Measurements from ENCODE around the gene CYRIA. TPM values are rescaled to one million over a fixed set of nuclear protein-coding genes. Genes with fewer than 3 reads are reported as not detected.

CYRIA gene
- total RNA-seq, 1 donor from 2014 or later: 2.1 TPM

DNA sequence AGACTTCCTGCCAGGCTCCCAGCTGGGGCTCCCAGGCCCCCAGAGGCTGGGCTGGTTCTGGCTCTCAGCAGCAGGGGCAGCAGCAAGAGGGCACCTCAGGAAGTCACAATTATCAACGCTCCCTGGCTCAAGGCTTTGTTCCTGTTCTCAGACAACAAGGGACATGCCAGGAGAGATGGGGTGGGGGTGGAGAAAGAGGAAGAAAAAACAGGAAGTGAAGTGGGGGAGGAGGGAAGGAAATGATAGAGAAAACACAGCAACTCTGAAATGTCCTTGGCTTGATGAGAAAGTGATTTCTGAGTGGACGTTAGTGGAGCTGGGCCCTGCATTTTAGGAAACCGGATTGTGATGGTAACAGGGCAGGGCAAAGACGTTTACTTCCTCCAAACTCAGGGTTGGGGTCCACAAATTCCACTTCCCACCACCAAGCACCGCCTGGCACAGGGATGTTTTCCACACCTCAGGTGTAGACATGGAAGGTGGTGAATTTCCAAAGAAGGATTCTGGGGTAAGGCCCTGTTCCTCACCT, 40.4 kb downstream of the CYRIA start:
- Mint-ChIP-seq H3K36me3 (ENCODE audit: low read depth) (no peaks in the 10 kb centered on the region), H3K27me3 (ENCODE audit: low read depth) (no peaks in the 10 kb centered on the region), H3K9me3 (ENCODE audit: low read depth) (no peaks in the 10 kb centered on the region), H3K4me3 (ENCODE audit: unreplicated experiment) (no peak overlapping the region), H3K4me1 (ENCODE audit: low read depth) (peaks cover 27% of the 10 kb centered on the region), H3K27ac (ENCODE audit: unreplicated experiment) (no peak overlapping the region)
- TF ChIP-seq, protein P1, sequence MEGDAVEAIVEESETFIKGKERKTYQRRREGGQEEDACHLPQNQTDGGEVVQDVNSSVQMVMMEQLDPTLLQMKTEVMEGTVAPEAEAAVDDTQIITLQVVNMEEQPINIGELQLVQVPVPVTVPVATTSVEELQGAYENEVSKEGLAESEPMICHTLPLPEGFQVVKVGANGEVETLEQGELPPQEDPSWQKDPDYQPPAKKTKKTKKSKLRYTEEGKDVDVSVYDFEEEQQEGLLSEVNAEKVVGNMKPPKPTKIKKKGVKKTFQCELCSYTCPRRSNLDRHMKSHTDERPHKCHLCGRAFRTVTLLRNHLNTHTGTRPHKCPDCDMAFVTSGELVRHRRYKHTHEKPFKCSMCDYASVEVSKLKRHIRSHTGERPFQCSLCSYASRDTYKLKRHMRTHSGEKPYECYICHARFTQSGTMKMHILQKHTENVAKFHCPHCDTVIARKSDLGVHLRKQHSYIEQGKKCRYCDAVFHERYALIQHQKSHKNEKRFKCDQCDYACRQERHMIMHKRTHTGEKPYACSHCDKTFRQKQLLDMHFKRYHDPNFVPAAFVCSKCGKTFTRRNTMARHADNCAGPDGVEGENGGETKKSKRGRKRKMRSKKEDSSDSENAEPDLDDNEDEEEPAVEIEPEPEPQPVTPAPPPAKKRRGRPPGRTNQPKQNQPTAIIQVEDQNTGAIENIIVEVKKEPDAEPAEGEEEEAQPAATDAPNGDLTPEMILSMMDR (IDR thresholded peaks at IDR 0.05): no peak
- no peak for DNase-seq (ENCODE audit: low spot score)

DNA sequence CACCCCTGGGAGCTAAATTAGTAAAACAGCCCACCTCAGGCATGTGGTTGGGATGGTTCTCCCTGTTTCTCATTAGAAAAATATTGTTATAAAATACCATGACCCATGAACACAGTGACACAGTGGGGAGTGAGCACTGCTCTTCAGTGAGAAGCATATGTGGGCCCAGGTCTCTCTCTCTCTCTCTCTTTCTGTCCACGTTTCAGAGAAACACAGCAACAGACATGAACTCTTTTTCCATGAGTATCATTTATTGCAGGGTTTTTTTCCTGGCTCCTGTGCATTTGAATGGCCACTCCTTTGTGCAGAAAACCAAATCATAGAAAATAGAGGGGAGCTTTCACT, 41.2 kb downstream of the CYRIA start:
- H3K4me1 Mint-ChIP-seq (ENCODE audit: low read depth): peaks cover 27% of the 10 kb centered on the region
- TF ChIP-seq, protein P1 (IDR thresholded peaks at IDR 0.05): no peak
- DNase-seq (ENCODE audit: low spot score): no peak
- H3K4me3 Mint-ChIP-seq (ENCODE audit: unreplicated experiment): no peak overlapping the region
- no peak overlapping the region for H3K27ac Mint-ChIP-seq (ENCODE audit: unreplicated experiment)
- H3K36me3 Mint-ChIP-seq (ENCODE audit: low read depth): no peaks in the 10 kb centered on the region
- no peaks in the 10 kb centered on the region for H3K9me3 Mint-ChIP-seq (ENCODE audit: low read depth)
- H3K27me3 Mint-ChIP-seq (ENCODE audit: low read depth): no peaks in the 10 kb centered on the region

DNA sequence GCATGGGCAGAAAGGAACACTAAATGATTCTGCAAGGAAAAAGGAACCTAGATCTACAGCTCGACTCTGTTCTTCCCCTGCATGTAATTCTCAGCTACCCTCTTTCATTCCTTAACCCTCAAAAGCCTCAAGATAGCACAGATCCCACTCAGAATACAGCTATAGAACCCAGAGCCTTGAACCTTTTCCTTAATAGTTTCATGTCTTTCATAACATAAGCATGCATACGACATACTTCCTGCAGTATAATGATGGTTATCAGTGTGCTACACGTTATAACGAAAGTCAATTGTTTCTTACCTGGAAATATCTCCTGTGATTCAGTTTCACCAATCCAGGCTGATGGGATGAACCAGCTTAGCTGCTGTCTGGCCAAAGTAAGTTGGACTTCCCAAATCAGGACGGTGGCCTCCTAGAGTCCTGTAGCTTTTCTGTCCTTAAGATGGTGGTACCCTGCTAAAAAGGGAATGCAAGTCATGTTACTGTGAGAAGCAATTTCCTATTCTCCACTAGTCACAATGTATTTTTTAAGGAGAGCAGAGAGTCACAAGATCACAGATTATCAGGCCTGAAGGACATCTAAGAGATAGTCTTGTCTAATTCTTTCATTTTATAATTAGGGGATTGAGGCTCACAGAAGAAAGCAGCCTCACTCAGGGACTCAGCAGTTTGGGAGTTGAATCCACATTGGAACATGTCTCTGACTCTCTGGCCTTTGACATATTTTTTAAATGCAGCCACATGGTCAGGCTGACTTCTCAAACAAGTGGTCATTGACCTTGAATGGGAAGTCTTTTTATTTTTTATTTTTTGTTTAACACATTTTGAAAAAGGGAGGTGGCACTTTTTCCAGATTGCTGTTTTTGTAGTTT, 41.8 kb downstream of the CYRIA start:
- Mint-ChIP-seq H3K36me3 (ENCODE audit: low read depth) (no peaks in the 10 kb centered on the region), H3K4me3 (ENCODE audit: unreplicated experiment) (no peak overlapping the region), H3K27me3 (ENCODE audit: low read depth) (no peaks in the 10 kb centered on the region), H3K4me1 (ENCODE audit: low read depth) (peaks cover 27% of the 10 kb centered on the region), H3K9me3 (ENCODE audit: low read depth) (no peaks in the 10 kb centered on the region), H3K27ac (ENCODE audit: unreplicated experiment) (no peak overlapping the region)
- TF ChIP-seq, protein P1 (IDR thresholded peaks at IDR 0.05): no peak
- DNase-seq (ENCODE audit: low spot score): no peak

DNA sequence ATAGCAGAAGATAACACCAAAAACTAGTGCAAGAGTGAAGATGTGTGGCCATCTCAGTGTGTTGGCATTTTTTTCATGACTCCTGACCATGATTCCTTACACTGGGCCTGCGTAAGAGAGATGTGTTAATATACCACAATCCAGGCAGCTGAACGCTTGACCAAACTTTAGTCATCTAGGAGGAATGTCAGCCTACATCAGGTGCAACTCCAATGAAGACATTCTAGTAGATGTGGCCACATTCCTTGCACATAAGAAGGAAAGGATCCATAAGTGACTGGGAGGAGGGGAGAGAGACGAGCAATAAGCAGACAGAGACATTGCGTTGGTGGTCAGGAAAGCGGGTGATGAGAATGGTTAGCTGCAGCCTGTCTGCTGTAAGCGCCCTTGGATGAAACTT, 42.6 kb downstream of the CYRIA start:
- Mint-ChIP-seq H3K4me3 (ENCODE audit: unreplicated experiment) (no peak overlapping the region), H3K27me3 (ENCODE audit: low read depth) (no peaks in the 10 kb centered on the region), H3K27ac (ENCODE audit: unreplicated experiment) (no peak overlapping the region), H3K4me1 (ENCODE audit: low read depth) (peaks cover 27% of the 10 kb centered on the region), H3K9me3 (ENCODE audit: low read depth) (no peaks in the 10 kb centered on the region), H3K36me3 (ENCODE audit: low read depth) (no peaks in the 10 kb centered on the region)
- no peak for DNase-seq (ENCODE audit: low spot score)
- TF ChIP-seq, protein P1 (IDR thresholded peaks at IDR 0.05): no peak

DNA sequence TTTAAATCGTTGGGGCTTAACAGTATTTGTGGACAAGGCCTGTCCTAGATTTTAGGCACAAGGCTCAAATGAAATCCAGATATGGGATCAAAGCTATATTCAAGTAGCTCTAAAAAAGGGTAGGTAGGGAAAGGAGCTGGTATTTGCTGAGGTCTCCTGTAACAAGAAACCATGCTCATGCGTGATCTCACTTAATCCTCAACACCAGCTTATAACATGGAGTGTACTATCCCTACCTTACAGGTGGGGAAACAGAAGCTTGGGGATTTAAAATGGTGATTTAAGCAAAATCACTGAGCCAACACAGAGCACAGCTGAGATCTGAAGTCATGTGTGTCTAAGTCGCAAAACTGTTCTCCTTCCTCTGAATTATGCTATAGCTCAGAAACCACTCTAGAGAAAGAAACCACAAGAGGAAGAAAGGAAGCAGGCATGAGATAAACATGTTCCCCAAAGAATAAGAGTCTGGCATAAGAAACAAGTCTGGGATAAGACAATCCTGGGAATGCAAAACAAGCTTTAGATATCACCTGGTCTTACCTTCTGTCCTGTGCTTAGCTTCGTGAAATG, 43.1 kb downstream of the CYRIA start:
- DNase-seq (ENCODE audit: low spot score): no peak
- no peak overlapping the region for H3K4me3 Mint-ChIP-seq (ENCODE audit: unreplicated experiment)
- H3K36me3 Mint-ChIP-seq (ENCODE audit: low read depth): no peaks in the 10 kb centered on the region
- H3K4me1 Mint-ChIP-seq (ENCODE audit: low read depth): peaks cover 27% of the 10 kb centered on the region
- no peaks in the 10 kb centered on the region for H3K9me3 Mint-ChIP-seq (ENCODE audit: low read depth)
- no peaks in the 10 kb centered on the region for H3K27me3 Mint-ChIP-seq (ENCODE audit: low read depth)
- H3K27ac Mint-ChIP-seq (ENCODE audit: unreplicated experiment): no peak overlapping the region
- TF ChIP-seq, protein P1 (IDR thresholded peaks at IDR 0.05): no peak

All from chondrocyte (in vitro differentiated cells).